ENCODE results near the gene TUT7.
A peak's percentile ranks its signal among the peaks of the same experiment; 100 is the strongest.
"Not testable (repeated sequence)": the region's sequence is repeated elsewhere in the genome, so short reads cannot be mapped to it uniquely, and the experiment has no call there.

TUT7 gene, protein sequence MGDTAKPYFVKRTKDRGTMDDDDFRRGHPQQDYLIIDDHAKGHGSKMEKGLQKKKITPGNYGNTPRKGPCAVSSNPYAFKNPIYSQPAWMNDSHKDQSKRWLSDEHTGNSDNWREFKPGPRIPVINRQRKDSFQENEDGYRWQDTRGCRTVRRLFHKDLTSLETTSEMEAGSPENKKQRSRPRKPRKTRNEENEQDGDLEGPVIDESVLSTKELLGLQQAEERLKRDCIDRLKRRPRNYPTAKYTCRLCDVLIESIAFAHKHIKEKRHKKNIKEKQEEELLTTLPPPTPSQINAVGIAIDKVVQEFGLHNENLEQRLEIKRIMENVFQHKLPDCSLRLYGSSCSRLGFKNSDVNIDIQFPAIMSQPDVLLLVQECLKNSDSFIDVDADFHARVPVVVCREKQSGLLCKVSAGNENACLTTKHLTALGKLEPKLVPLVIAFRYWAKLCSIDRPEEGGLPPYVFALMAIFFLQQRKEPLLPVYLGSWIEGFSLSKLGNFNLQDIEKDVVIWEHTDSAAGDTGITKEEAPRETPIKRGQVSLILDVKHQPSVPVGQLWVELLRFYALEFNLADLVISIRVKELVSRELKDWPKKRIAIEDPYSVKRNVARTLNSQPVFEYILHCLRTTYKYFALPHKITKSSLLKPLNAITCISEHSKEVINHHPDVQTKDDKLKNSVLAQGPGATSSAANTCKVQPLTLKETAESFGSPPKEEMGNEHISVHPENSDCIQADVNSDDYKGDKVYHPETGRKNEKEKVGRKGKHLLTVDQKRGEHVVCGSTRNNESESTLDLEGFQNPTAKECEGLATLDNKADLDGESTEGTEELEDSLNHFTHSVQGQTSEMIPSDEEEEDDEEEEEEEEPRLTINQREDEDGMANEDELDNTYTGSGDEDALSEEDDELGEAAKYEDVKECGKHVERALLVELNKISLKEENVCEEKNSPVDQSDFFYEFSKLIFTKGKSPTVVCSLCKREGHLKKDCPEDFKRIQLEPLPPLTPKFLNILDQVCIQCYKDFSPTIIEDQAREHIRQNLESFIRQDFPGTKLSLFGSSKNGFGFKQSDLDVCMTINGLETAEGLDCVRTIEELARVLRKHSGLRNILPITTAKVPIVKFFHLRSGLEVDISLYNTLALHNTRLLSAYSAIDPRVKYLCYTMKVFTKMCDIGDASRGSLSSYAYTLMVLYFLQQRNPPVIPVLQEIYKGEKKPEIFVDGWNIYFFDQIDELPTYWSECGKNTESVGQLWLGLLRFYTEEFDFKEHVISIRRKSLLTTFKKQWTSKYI (N-terminal part only)

DNA sequence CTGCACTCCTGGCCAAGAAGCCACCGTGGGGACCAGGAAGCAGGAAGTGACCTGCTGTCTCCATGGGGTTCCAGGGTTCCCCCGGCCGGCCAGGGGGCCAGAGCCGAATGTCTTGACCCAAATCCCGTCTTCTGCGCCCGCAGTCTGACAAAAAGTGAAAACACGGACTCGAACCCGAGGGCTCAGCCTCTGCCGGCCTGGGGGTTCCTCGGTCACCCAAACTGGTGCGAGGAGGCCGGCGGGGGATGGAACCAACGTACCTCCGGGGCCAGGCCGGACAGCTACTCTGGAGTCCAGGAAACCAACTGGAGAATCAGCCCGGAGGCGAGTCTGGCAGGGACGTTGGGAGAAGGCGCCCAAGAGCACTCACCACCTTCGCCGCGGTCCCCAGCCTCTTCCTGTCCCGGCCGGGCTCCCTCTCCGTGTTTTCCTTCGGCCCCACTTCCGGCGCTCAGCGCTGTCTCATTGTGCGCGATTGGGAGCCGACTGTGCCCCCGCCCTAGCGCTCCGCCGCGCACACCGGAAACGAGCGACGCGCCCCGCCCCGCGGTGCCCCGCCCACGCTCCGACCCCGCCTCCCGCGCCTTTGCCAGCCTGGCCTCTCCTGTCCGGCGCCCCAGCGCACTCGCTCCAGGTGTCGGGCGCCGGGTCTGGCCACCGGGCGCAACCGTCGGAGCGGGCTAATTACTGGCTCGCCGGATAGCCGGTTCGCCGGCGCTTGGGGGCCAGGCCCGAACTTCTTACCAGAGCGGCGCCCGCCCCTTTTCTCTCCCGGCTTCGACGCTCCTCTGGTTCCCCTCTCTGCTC is at the start of gene TUT7:
Gene TUT7 (minus strand): TSS at position 400 of the 807 bp plus-strand sequence. CDS start 1,211 bp downstream, outside the sequence.
- DNase-seq (ENCODE audit: low read depth), result peak; percentile 93

DNA sequence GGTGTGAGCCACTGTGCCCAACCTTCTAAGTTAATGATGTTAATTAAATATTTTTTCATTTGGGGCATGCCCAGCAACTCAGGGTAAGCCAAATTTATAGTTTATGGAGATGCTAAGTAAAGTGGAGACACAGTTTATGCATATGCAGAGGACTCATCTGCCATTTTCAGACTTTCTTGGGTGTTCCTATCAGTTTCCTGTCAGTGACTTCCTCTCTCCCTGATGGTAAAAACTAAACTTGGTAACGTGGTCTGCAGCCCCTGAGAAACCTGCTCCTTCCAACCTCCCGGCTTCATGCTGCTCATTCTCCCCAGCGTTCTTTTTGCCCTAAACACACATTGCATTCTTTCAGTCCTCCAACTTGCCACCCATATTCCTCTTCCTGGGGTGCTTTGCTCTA is 48.4 kb upstream of the TUT7 start:
- DNase-seq (ENCODE audit: low read depth), result no peak

DNA sequence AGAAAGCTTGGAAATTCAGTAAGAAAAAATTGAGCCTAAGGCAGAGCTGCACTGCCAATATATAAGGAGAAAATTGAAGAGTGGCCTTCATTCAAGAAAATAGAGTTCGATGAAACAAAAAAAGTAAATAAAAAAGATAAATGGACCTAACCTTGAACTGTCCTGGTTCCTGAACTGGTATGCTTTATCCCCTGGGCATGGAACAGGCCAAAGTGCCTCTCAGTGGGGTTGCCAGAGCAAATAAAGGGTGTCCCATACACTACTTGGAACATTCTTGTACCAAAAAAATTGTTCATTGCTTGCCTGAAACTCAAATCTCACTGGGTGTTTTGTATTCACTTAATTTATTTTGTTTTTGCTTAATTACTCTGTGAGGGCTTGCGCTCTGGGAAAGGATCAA is 42.2 kb upstream of the TUT7 start:
- DNase-seq (ENCODE audit: low read depth), result no peak

DNA sequence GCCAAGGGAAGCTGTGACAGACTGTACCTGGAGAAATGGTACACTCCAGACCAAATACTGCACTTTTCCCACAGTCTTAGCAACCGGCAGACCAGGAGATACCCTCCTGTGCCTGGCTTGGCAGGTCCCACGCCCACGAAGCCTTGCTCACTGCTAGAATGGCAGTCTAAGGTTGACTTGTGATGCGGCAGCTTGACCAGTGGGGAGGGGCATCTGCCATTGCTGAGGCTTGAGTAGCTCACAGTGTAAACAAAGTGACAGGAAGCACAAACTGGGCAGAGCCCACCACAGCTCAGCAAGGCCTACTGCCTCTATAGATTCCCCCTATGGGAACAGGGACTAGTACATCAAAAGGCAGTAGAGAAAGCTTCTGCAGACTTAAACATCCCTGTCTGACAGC is 36.0 kb upstream of the TUT7 start:
- DNase-seq (ENCODE audit: low read depth), result not testable (repeated sequence)

DNA sequence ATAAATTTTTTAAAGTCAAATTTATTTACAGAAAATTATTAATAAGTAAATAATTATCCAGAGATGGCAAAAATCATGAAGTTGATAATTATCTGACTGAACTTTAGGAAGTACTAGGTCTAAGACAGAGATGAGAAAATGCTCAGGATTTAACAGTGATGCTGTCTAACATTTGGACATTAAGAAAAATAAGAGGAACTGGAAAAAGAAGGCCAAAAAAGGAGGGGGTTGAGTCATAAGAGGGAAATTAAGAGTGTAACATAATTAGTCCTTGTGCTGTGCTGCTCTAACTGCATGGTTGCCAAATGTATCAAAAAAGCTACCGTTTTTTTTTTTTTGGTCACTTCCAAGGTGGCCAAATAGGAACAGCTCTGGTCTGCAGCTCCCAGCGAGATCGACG is 35.4 kb upstream of the TUT7 start:
- no peak for DNase-seq (ENCODE audit: low read depth)

DNA sequence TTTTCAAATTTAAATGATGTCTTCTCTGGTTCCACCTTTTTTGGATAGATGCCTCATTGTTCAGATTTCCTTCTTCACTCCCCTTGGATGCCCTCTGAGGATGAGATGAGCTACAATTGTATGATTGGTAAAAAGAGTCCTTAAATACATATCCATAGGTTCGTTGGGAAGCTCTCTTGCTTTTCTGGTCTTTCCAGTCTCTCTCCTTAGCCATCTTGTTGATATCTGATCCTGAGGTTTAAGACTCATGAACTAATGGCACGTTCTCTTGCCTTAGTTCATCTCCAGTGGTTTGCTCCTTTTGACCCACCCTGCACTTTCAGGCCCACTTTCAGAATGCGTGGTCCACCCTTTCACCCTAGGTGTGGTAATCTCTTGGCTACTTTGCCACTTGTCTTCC is 33.2 kb upstream of the TUT7 start:
- DNase-seq (ENCODE audit: low read depth), result no peak

DNA sequence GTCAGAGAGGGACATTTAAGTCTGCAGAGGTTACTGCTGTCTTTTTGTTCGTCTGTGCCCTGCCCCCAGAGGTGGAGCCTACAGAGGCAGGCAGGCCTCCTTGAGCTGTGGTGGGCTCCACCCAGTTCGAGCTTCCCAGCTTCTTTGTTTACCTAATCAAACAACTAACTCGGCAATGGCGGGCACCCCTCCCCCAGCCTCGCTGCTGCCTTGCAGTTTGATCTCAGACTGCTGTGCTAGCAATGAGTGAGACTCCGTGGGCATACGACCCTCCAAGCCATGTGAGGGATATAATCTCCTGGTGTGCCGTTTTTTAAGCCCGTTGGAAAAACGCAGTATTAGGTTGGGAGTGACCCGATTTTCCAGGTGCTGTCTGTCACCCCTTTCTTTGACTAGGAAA is 28.8 kb upstream of the TUT7 start:
- not testable (repeated sequence) for DNase-seq (ENCODE audit: low read depth)

DNA sequence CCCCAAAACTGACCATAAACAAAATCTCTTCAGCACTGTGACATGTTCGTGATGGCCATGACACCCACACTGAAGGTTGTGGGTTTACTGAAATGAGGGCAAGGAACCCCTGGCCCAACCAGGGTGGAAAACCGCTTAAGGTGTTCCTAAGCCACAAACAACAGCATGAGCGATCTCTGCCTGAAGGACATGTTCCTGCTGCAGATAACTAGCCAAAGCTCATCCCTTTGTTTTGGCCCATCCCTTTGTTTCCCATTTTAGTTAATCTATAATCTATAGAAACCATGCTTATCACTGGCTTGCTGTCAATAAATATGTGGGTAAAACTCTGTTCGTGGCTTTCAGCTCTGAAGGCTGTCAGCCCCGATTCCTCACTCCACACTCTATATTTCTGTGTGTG is 21.8 kb upstream of the TUT7 start:
- DNase-seq (ENCODE audit: low read depth), result no peak

DNA sequence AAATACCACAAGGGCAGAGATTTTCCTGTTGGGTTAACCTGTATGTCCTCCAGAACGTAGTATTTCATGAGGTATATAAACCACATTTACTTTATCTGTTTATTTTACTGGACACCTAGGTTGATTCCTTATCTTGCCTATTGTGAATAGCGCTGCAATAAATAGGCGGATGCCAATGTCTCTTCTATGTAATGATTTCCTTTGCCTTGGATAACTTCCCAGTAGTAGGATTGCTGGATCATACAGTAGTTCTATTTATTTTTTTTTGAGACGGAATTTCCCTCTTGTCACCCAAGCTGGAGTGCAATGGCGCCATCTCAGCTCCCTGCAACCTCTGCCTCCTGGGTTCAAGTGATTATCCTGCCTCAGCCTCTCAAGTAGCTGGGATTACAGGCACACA is 15.6 kb upstream of the TUT7 start:
- no peak for DNase-seq (ENCODE audit: low read depth)

DNA sequence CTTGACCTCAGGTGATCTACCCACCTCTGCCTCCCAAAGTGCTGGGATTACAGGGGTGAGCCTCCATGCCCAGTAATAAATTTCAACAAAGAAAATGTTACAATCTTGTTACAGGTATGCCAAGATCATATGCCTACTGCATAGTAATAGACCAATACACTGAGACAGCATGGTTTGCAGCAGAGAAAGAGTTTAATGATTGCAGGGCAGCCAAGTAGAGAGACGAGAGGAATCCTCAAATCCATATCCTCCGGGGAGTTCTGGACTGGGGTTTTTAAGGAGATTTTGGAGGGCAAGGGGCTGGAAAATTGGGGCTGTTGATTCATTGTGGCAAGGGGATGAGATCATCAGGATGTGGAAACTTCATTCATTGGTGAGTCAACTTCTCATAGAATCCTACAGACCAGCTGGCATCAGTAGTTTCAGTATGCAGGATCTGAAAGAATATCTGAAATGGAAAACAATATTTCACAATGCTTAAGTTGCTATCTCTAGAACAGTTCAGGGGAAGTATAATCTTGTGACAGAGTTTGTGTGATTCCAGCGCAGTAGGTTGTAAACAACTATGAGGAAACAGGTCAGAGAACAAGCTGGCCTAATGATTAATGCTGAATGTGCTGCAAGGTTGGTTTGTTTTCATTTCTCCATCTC is 14.8 kb upstream of the TUT7 start:
- no peak for DNase-seq (ENCODE audit: low read depth)

DNA sequence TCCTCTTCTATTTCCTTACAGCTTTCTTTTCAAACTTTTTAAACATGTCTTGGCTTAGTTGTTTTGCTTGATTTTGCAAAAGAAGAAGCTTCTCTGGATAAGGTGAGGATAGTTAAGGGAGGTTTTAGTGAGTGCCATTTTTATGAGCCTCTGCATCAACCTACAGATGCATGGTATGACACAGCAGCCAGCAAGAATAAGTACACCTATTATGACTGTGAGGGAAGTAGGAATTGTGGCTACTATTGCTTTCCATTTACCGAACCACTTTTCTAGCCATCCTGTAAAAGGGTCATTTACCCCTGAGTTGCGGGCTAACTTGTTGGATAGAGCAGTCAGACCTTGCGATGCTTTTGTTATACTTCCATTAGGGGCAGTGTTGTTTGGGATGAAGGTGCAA is 7.0 kb upstream of the TUT7 start:
- no peak for DNase-seq (ENCODE audit: low read depth)

DNA sequence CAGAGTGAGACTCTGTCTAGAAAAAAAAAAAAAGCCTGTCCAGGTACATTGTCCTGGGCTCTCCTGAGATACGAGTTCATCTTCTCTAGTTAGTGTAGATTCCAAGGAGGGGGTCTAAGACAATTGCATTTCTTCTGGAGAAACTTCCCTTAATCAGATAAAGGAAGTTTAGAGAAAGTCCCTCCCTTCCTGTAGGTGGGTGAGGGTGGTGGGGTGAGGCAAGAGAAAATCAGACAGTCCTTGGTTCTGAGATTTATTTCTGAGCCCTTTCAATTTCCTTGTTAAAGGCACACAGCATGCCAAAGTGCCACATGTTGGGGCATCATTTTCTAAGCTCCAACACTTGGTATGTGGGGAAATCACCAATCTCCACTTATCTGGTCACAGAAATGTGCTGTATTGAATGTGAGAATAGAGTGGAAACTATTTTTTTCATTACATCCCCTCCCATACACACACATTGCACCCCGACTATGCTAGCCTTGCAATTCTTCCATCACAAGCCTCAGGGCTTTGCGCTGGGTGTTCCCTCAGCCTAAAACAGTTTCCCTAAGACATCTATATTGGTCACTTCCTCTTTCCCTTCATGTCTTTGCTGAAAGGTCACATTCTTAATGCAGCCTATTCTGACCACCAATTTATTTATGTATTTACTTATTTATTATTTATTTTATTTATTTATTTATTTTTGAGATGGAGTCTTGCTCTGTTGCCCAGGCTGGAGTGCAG is 5.1 kb upstream of the TUT7 start:
- DNase-seq (ENCODE audit: low read depth), result no peak

DNA sequence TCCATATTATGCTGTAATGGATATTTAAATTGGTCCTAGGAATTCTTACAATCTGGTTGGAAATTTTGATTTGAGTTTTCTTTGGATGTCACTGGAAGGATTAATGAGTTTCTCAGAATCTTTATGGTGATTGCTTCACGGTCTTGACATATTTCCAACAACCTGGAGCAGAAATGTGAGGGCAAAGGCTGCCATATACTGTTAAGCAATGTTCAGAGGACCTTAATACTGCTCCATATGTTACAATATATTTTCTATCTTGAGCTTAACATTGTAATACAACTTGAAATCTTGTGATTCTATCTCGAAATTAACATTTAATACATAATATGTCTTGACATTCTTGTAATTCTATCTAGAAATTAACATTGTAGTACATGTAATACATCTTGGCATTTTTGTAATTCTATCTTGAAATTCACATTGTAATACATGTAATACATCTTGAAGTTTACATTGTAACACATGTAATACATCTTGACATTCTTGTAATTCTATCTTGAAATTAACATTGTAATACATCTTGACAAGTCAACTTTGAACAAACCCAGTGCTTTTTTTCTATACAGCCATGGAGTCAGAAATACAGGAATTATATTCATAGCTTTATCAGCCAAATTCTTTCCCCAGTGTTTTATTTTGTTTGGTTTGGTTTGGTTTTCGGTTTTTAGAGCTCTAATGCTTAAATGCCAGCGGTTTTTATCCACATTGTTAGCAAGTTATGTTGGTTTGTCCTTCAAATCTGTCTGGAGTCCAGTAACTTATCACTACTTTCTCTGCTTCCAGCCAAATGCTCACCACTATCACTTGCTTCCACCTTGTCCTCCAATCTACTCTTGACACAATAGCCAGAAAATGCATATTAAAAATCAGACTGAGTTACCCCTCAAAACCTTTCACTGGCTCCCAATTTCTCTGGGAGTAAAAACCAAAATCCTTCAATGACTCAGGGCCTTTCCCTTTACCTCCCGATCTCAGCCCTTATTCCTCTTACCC is 3.0 kb upstream of the TUT7 start:
- no peak for DNase-seq (ENCODE audit: low read depth)

DNA sequence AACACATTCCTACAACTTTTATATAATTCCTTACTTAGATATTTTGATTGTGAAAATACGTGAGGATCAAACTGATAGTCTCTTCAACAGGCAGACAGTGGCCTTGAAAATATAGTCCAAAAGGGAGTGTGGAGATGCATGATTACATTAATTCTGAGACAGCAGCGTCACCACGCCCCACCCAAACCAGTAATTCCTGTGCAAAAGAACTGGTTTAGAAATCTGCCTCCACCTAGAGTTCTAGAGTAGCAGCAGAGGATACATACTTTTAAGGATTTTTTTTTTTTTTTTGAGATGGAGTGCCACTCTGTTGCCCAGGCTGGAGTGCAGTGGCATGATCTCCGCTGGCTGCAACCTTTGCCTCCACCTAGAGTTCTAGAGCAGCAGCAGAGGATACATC is 1.6 kb upstream of the TUT7 start:
- no peak for DNase-seq (ENCODE audit: low read depth)

DNA sequence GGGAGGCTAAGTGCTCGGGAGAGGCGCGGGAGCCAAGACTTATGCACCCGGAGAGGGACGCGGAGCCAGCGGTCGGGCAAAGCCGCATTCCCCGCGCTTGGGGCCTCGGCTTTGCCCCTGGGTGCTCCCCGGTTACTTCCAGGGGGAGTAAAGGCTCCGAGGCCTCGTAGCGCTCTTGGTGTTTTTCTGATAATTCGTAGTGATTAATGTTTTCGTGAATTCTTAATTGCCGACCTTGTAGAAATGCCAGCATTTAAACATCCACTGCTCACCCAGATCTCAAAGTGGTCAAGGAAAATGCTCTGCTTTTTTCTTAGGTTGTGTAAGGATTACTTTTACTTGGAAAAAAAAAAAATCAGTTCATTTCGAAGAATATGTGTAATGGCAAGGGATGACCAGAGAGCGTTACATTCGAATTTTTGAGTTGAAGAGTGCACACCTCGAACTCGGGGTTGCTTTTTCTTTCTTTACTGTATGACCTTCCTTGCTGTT is 654 bp upstream of the TUT7 start:
- DNase-seq (ENCODE audit: low read depth), result no peak

DNA sequence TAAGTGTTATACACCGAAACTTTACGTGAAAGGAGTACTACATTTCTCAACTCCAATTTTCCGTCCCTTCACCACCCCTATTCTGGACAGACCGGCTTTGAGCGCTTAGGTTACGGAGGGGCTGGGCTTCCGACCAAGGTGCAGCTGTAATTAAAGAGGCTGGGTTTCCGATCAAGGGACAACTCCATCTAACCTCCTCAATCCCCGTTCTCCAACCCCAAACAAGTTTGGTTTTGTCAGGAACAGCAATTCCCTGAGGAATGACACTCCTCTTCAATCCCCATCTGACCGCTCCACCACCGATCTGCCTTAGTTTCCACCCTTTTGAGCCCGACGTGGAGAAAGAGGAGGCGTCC is 577 bp downstream of the TUT7 start:
- DNase-seq (ENCODE audit: low read depth), result no peak

DNA sequence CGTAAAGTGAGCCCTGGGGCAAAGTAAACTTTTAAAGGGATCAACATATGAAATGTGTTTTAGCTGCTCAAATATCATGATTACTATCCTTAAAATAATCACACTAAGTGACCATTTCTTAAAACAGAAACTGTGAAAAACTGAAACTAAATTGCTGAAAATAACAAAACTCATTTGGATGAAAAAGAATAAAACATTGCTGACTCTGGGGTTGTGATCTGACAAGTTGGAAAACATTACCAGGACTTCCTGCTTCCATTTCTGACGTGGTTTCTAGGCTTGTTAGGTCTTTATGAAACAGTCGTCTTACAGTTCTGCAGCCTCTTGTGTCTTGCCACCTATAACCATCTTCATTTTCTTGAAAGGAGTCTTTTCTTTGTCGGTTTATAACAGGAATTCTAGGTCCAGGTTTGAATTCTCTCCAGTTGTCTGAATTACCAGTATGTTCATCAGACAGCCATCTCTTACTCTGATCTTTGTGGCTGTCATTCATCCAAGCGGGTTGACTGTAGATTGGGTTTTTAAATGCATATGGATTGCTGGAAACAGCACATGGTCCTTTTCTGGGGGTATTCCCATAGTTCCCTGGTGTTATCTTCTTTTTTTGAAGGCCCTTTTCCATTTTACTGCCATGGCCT is 1.7 kb downstream of the TUT7 start:
- no peak for DNase-seq (ENCODE audit: low read depth)

DNA sequence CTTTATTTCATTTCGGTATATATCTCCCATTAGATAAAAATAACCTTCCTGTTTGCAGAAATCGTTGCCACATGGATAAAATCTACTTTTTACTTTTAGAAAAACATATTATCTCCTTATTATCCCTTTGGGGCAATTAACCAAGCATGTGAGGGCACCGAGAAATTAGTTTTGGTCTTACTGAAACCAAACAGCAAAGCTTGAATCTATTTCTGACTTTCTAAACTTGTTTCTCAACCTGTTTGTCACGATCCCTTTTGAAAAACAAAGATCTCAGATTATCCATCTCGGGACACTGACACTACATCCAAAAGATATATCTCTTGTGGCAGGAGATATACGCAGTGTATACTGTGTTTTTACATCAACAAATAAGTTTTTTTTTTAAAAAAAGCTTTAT is 2.3 kb downstream of the TUT7 start:
- no peak for DNase-seq (ENCODE audit: low read depth)

All from stimulated activated CD8-positive, alpha-beta memory T cell treated with anti-CD3 and anti-CD28 coated beads, Interleukin-12 subunit alpha, Interleukin-12 subunit beta, amount 100 ng/mL, for 4 hours (primary cell).